NOMO-1 treated with dmso at 0.1 percent for 144 hours (cell line): ENCODE measurements around the gene CEP350.
"Not testable (repeated sequence)": the region's sequence is repeated elsewhere in the genome, so short reads cannot be mapped to it uniquely, and the experiment has no call there.

Source experiments
- DNase-seq: peaks from one replicate; lab custom pipeline; 2025; ENCODE audit not compliant: unreplicated experiment; lab: John Stamatoyannopoulos, UW

The CEP350 gene

GRCh38 chr1:179938752-179939151 is 15.9 kb upstream of the CEP350 start:
- DNase-seq: no peak

- no peak for DNase-seq
These were observed 14.7 kb upstream of the CEP350 start for GRCh38 chr1:179939941-179940340.

GRCh38 chr1:179941454-179941853 is 13.2 kb upstream of the CEP350 start:
- no peak for DNase-seq

GRCh38 chr1:179950651-179951050 is 4.0 kb upstream of the CEP350 start:
- peak; percentile 22 for DNase-seq

DNA sequence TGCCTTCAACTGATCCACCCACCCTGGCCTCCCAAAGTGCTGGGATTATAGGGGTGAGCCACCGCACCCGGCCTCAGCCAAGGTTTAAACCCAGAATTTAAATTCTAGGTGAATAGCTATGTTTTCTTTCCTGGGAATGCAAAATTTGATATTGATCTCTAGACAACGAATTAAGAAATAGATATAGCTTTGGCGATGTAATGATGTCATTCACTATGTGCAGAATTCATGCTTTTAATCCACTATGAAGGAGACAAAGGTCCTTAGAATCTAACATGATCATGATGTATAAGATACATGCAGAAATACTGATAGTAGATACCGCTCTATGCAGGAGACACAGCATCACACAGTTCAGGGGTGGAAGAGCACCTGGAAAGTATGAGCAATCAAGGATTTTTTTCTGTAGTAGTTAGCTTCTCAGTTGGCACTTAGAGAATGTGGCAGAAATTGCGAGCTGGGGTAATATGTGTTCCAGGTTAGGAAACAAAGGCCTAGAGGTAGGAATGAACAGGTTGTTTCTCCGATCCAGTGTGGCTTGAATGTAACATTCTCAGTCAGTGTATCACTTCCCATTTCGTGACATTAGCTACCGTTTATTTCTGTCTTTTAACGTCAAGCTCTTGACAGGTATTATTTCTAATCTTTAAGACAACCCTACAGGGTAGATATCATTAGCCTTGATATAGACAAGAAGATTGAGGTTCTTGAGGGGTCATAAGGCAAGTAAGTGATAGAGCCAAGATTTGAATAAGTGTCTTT is 3.0 kb upstream of the CEP350 start:
- no peak for DNase-seq

DNA sequence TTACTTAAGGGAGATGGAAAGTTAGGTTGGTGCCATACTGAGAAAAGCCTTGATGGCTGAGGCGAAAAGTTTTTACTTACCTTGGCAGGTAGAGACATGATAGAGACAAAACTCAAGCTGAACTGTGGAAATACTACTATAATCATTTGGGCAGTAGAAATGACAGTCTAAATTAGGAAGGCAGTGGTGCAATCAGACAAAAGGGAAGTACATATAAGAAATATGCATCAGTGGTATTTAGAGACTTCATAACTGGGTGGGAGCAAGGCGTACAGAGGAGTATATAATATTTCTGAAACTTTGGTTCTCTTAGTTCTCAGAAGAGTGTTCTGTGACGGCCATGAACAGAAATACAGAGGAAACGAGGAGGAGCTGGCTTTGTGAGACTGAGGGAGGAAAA is 2.4 kb upstream of the CEP350 start:
- DNase-seq: peak; percentile 43

DNA sequence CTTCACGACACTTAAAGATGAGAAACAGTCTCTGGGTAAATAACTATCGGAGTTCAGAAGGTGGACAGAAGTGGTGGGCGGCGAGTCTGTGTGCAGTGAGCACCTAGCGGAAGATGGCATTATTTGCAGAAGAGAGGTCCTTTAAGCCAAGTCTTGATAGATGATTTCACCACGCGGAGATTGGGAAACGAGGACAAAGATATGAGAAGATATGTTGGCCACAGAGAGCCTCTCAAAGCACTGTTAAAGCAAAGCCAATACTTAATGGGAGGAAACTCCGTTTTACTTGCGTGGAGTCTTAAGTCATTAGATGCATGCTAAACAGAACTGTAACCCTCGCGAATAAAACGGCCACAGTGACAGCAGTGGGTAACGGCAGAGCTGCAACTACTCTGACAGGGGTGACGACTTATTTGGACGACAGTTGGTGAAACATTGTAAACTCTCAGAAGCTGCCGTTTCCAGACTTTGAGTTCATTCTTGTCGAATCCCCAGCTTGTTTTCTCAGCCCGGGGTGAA is 577 bp upstream of the CEP350 start:
- peak; percentile 66 for DNase-seq

DNA sequence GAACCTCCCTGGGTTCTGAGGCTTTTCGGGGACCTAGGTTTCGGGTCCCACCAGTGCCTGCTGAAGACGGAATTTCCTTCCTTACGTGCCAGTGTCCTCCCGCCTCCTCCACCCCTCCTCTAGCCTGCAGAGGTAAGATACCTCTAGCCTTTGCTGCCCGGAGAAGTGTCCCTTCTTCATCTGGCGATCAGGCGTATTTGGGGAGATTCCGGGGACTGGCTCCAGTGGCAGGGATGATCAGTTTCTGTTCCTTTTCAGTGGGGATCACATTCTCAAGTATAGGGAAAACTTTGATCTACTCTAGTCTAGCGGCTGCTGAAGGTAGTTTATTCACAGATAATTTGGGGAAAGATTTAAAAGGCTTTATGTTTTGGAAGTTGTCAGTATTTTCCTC is 674 bp downstream of the CEP350 start:
- no peak for DNase-seq

DNA sequence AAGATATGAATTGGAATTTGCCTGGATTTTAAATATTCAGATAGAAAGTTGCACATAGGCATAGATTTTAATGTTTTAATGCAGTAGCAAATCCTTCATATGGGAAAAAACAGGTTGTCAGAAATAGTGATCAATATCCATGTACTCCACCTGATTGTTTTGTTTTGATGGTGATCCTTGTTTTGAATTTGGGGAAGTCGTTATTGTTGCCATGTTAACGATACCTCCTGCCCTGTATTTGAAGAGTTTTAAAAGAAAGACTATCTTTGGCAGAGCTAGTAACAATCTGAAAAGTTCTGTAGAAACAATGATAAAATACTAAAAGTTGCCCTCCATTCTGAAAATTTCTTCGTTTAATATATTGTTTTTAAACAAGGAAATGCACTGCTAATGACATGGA is 1.1 kb downstream of the CEP350 start:
- DNase-seq: no peak

GRCh38 chr1:179958359-179958758 is 3.7 kb downstream of the CEP350 start:
- no peak for DNase-seq

GRCh38 chr1:179962168-179962567 is 7.6 kb downstream of the CEP350 start:
- DNase-seq: not testable (repeated sequence)

DNA sequence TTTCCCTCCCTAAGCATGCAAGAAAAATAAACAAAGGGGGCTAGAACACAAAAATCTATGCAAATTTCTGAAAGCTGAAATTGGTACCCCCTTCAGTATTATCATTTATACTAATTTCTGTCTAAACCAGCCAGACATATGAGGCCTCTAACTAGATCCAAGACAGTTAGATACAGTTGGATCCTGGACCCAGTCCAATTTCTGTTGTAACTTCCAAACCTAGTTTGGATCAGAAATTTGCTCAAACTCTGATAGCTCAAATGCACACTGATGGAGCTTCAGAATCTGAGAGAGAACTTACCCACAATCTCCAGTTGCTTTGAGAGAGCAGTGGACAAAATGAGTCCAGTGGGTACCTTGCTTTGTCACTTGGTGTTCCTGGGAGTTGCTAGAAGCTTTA is 11.9 kb downstream of the CEP350 start:
- no peak for DNase-seq

DNA sequence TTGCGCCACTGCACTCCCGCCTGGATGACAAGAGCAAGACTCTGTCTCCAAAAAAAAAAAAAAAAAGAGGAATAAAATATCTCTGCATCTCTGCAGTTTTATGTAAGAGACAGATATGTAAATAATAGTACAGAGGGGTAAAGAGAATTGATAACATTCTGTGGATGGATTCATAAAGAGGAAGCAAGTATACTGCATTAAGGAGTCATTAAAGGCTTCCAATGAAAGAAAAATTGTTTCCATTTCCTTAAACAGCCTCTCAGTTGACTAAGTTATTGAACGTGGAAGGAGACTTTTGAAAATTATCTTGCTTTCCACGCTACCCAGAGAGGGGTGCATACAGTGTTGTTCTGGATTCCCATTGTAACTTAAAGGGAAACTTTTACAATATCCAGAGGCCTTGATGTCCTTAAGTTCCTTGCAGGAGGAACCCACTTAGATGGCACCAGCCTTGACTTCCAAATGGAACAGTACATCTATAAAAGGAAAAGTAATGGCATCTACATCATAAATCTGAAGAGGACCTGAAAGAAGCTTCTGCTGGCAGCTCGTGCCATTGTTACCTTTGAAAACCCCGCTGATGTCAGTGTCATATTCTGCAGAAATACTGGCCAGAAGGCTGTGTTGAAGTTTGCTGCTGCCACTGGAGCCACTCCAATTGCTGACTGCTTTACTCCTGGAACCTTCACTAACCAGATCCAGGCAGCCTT is 13.8 kb downstream of the CEP350 start:
- DNase-seq: no peak

GRCh38 chr1:179968994-179969919 is 14.6 kb downstream of the CEP350 start:
- no peak for DNase-seq

- no peak for DNase-seq
These were observed 15.4 kb downstream of the CEP350 start for GRCh38 chr1:179969962-179970361.

DNA sequence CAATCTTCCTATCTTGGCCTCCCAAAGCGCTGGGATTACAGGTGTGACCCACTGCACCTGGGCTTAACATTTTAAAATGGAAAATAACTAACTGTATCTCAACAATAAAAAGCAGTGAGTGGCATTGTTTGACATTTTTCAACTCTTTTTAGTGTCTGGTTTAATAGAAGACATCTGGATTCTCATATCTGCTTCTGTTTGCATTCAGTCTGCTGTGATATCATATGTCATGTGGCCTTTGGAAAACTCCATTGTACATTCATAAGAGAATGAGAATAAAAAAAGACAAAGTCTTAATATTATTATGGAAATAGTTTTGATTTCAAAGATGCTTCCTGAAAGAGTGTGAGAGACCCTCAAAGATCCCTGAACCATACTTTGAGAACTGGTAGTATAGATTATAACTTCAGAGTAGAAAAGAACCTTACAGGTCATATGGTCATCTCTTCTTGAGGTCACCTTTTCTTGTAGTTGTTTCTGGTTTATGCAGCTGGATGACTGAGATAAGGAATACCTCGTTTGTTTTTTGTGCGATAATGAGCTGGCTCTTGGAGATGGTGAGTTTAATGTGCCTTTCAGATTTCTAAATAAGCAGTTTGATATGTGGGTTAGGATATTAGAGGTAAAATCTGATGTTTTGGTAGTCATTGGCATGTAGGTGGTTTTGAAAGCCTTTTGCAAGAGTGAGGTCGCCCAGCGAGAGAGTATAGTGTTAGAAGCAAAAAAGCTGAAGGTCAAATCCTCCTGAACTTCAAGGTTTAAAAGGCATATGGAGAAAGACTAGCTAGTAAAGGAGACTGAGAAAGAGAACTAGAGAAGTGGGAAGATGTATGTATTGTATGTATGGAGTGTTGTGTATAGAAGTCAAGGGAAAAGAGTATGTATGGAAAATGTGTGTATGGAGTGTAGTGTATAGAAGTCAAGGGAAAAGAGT is 17.2 kb downstream of the CEP350 start:
- DNase-seq: no peak

GRCh38 chr1:179973198-179974110 is 18.8 kb downstream of the CEP350 start:
- DNase-seq: peak; percentile 48

DNA sequence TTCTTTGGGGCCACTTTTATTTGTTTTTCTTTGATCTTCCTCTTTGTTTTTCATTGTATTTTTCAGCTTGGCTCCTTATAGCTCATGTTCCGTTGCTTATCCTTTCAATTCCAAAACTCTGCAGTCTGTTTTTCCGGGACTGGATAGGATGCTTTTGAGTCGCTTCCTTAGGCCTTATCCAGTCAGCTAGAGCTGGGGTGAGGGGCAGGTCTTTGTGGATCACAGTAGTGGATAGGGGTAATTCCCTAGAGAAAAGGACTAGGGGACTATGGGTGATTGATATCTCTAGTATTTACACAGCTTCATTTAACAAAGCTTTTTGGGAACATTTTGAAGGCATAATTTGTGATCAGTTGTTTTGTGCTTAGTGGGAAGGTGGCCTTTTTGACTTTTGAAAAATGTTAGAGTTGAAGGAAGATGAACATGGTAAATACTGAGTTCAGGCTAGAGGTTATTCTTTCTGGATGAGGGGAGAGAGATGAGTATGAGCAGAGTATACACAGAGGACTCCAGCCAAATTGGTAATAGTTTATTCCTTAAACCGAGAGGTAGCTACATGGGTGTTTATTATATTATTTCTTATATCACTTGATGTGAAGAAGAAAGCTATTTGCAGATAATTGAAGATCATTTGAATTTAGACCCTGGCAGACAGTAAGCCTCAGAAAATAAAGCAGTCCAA is 22.5 kb downstream of the CEP350 start:
- no peak for DNase-seq
